GM23338 (cell line): ENCODE results near the gene NELFE. TPM values are rescaled to one million over a fixed set of nuclear protein-coding genes. Genes with fewer than 3 reads are reported as not detected.

ENCODE experiments used
- ATAC-seq: fragments of 200-7000 bp; cut with Tn5 transposase; 3 replicates; pipeline ENCODE4 v1.9.1; 2020
- DNase-seq: peaks from one replicate; pipeline ENCODE4 v3.0.0-alpha.2; 2015; ENCODE audit warnings: low spot score
- H2AFZ ChIP-seq: fragments of 200-600 bp; sonication (generic); 2 replicates; pipeline ENCODE4 v1.8.0; 2016; ENCODE audit warnings: antibody characterized with exemption, mild to moderate bottlenecking, moderate library complexity
- H3F3A ChIP-seq: fragments of 200-600 bp; sonication (generic); replicated peaks from 2 replicates; pipeline ENCODE4 v1.8.0; 2017; ENCODE audit warnings: antibody characterized with exemption, mixed run types, low read depth
- H3K27ac ChIP-seq: fragments of 200-600 bp; sonication (generic); 2 replicates; pipeline ENCODE4 v1.6.1; 2016; ENCODE audit warnings: low read depth
- H3K27me3 ChIP-seq: fragments of 200-600 bp; sonication (generic); 2 replicates; pipeline ENCODE4 v1.8.0; 2016; ENCODE audit warnings: mild to moderate bottlenecking, mixed run types, moderate library complexity; ENCODE audit not compliant: insufficient read depth
- H3K36me3 ChIP-seq: fragments of 200-600 bp; sonication (generic); 2 replicates; pipeline ENCODE4 v1.8.0; 2016; ENCODE audit warnings: mild to moderate bottlenecking; ENCODE audit not compliant: insufficient read depth
- H3K4me1 ChIP-seq: fragments of 200-600 bp; sonication (generic); 2 replicates; pipeline ENCODE4 v1.8.0; 2016; ENCODE audit warnings: mild to moderate bottlenecking, moderate library complexity; ENCODE audit not compliant: insufficient read depth
- H3K4me2 ChIP-seq: fragments of 200-600 bp; sonication (generic); 2 replicates; pipeline ENCODE4 v1.7.1; 2017; ENCODE audit warnings: mixed run types
- H3K4me3 ChIP-seq: fragments of 200-600 bp; sonication (generic); 2 replicates; pipeline ENCODE4 v1.6.1; 2016; ENCODE audit warnings: mixed run types
- H3K79me2 ChIP-seq: fragments of 200-600 bp; sonication (generic); replicated peaks from 2 replicates; pipeline ENCODE4 v1.8.0; 2017; ENCODE audit warnings: mild to moderate bottlenecking; ENCODE audit not compliant: insufficient read depth
- H3K9me2 ChIP-seq: fragments of 200-600 bp; sonication (generic); 2 replicates; pipeline ENCODE4 v1.8.0; 2017; ENCODE audit not compliant: insufficient read depth
- H4K20me1 ChIP-seq: fragments of 200-600 bp; sonication (generic); replicated peaks from 2 replicates; pipeline ENCODE4 v1.8.0; 2017; ENCODE audit warnings: mild to moderate bottlenecking; ENCODE audit not compliant: insufficient read depth
- H3K27ac Mint-ChIP-seq: 2 replicates; pipeline ENCODE4 v1.8.0; 2020; ENCODE audit warnings: inconsistent platforms, mild to moderate bottlenecking, moderate library complexity, mixed read lengths
- H3K27me3 Mint-ChIP-seq: 3 replicates; pipeline ENCODE4 v1.8.0; 2022; ENCODE audit warnings: low read depth, mild to moderate bottlenecking, moderate library complexity, mixed read lengths, inconsistent platforms; ENCODE audit not compliant: insufficient read depth, poor library complexity
- H3K36me3 Mint-ChIP-seq: 3 replicates; pipeline ENCODE4 v1.8.0; 2021; ENCODE audit warnings: low read depth, mild to moderate bottlenecking, inconsistent platforms, moderate library complexity, mixed read lengths
- H3K4me1 Mint-ChIP-seq: 3 replicates; pipeline ENCODE4 v1.8.0; 2020; ENCODE audit warnings: mild to moderate bottlenecking, inconsistent platforms, mixed read lengths
- H3K4me3 Mint-ChIP-seq: 3 replicates; pipeline ENCODE4 v1.8.0; 2021; ENCODE audit warnings: moderate library complexity, mild to moderate bottlenecking, inconsistent platforms, mixed read lengths
- H3K9me3 Mint-ChIP-seq: 3 replicates; pipeline ENCODE4 v1.8.0; 2020; ENCODE audit warnings: moderate library complexity, mild to moderate bottlenecking, inconsistent platforms, mixed read lengths
- CREB1 ChIP-seq: fragments of 250-450 bp; sonication (Bioruptor Pico); IDR thresholded peaks from 2 replicates; pipeline ENCODE4 v1.5.0; 2020; ENCODE audit warnings: low read depth, mild to moderate bottlenecking, moderate library complexity
- EZH2 ChIP-seq: fragments of 200-600 bp; sonication (generic); IDR thresholded peaks from one replicate; pipeline ENCODE4 v1.8.0; 2017; ENCODE audit warnings: antibody characterized with exemption, mild to moderate bottlenecking, low read depth; ENCODE audit not compliant: unreplicated experiment
- EZH2phosphoT487 ChIP-seq: fragments of 200-600 bp; sonication (generic); IDR thresholded peaks from one replicate; pipeline ENCODE4 v1.8.1; 2018; ENCODE audit warnings: antibody characterized with exemption; ENCODE audit not compliant: unreplicated experiment
- JUNB ChIP-seq: IDR thresholded peaks from one replicate; pipeline ENCODE4 v1.6.1; 2016; ENCODE audit warnings: antibody characterized with exemption; ENCODE audit not compliant: unreplicated experiment
- NANOG ChIP-seq: IDR thresholded peaks from 2 replicates; pipeline ENCODE4 v1.6.1; 2016; ENCODE audit warnings: antibody characterized with exemption, borderline replicate concordance
- POLR2AphosphoS5 ChIP-seq: IDR thresholded peaks from 2 replicates; pipeline ENCODE4 v1.6.1; 2016; ENCODE audit warnings: antibody characterized with exemption, low read depth
- STAT1 ChIP-seq: IDR thresholded peaks from one replicate; pipeline ENCODE4 v1.6.1; 2016; ENCODE audit warnings: antibody characterized with exemption; ENCODE audit not compliant: unreplicated experiment
- ZNF114 ChIP-seq: fragments of 250-450 bp; sonication (Bioruptor Pico); IDR thresholded peaks from 2 replicates; pipeline ENCODE4 v1.5.0; 2020; ENCODE audit warnings: mild to moderate bottlenecking, moderate library complexity
- ZNF331 ChIP-seq: fragments of 250-450 bp; sonication (Bioruptor Pico); IDR thresholded peaks from 2 replicates; pipeline ENCODE4 v1.5.0; 2020; ENCODE audit warnings: low read depth, mild to moderate bottlenecking, moderate library complexity
- polyA plus RNA-seq: library from polyadenylated mRNA; unstranded; fragments of >200 nt; fragmentation: Nextera tagmentation; extraction: Ambion mirVana; gene quantifications from 2 replicates; pipeline ENCODE4 v1.2.1, GENCODE V29; 2016
- total RNA-seq: library from RNA; depleted of rRNA; stranded (reverse); fragments of >200 nt; shearing (Covaris generic); gene quantifications from 2 replicates; pipeline ENCODE4 v1.2.3, GENCODE V29; 2014
- TF ChIP-seq, protein P1 (sequence below): IDR thresholded peaks from 2 replicates; pipeline ENCODE4 v1.6.1; 2016; ENCODE audit warnings: antibody characterized with exemption
- TF ChIP-seq, protein P2 (sequence below), 2 experiments: fragments of 200-600 bp in 1 of 2; sonication (generic) in 1 of 2; conservative IDR thresholded peaks; 2 replicates each; pipeline versions ENCODE4 v1.5.1 to v1.6.1; 2016 to 2017; ENCODE audit warnings: antibody characterized with exemption in 2 of 2, low read depth in 2 of 2, mild to moderate bottlenecking in 2 of 2, moderate library complexity in 1 of 2
- TF ChIP-seq, protein P3 (sequence below): fragments of 250-450 bp; sonication (Bioruptor Pico); IDR thresholded peaks from 2 replicates; pipeline ENCODE4 v1.5.0; 2020; ENCODE audit warnings: mild to moderate bottlenecking, moderate library complexity
- TF ChIP-seq, protein P4 (sequence below): IDR thresholded peaks from one replicate; pipeline ENCODE4 v1.6.1; 2018; ENCODE audit warnings: antibody characterized with exemption; ENCODE audit not compliant: unreplicated experiment

NELFE gene
- total and polyA plus RNA-seq, 2 experiments from 2014 or later, result 64.0 to 93.4 TPM

DNA sequence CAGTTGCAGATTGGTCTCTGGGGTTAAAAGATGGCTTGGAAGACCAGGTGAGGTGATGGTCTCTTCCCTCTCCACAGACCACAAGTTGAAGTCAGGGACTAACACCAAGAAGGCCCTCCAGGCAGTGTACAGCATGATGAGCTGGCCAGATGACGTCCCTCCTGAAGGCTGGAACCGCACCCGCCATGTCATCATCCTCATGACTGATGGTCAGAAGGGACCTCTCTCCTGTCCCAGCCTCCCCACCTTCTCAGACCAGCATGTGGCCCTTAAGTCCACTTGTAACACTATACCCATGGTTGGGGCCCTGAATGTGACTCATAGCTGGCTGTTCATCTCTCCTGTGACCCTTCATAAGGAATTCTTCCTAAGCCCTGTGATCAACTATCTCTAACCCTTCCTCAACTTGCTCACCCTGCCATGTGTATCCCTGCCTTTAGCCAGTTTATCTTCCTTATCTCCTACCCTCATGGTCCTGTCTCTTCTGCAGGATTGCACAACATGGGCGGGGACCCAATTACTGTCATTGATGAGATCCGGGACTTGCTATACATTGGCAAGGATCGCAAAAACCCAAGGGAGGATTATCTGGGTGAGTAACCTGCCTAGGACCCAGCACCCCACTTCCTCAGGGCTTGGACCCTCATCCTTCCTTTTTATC is 9.9 kb downstream of the NELFE start:
- Mint-ChIP-seq H3K36me3 (peaks cover 17% of the 10 kb centered on the region), H3K4me1 (no peaks in the 10 kb centered on the region; the same call in 1 of the 3 replicates), H3K4me3 (no peak overlapping the region), H3K9me3 (peaks cover 3% of the 10 kb centered on the region; the same call in 1 of the 3 replicates), H3K27me3 (peaks cover 19% of the 10 kb centered on the region), H3K27ac (no peak overlapping the region)
- 0 out of 2 replicates have a peak, but pooled peaks cover 6% of the 10 kb centered on the region for H3F3A ChIP-seq
- no peak overlapping the region for H3K4me3 ChIP-seq
- H3K4me2 ChIP-seq, result no peak overlapping the region
- no peaks in the 10 kb centered on the region; the same call in 1 of the 2 replicates for H4K20me1 ChIP-seq
- no peaks in the 10 kb centered on the region for H3K4me1 ChIP-seq
- ATAC-seq (no peak), DNase-seq (no peak)
- no peak overlapping the region for H2AFZ ChIP-seq
- no peaks in the 10 kb centered on the region for H3K27me3 ChIP-seq
- no peaks in the 10 kb centered on the region for H3K79me2 ChIP-seq
- no peak overlapping the region for H3K27ac ChIP-seq
- H3K36me3 ChIP-seq, result peaks cover 6% of the 10 kb centered on the region; the same call in 1 of the 2 replicates
- TF ChIP-seq POLR2AphosphoS5 (no peak), STAT1 (no peak), EZH2 (no peak), NANOG (no peak), JUNB (no peak), ZNF331 (CRISPR knock-in tag) (no peak), EZH2phosphoT487 (no peak), ZNF114 (CRISPR knock-in tag) (no peak), CREB1 (no peak)
- TF ChIP-seq, protein P1, sequence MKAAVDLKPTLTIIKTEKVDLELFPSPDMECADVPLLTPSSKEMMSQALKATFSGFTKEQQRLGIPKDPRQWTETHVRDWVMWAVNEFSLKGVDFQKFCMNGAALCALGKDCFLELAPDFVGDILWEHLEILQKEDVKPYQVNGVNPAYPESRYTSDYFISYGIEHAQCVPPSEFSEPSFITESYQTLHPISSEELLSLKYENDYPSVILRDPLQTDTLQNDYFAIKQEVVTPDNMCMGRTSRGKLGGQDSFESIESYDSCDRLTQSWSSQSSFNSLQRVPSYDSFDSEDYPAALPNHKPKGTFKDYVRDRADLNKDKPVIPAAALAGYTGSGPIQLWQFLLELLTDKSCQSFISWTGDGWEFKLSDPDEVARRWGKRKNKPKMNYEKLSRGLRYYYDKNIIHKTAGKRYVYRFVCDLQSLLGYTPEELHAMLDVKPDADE, result no peak
- TF ChIP-seq, protein P2, sequence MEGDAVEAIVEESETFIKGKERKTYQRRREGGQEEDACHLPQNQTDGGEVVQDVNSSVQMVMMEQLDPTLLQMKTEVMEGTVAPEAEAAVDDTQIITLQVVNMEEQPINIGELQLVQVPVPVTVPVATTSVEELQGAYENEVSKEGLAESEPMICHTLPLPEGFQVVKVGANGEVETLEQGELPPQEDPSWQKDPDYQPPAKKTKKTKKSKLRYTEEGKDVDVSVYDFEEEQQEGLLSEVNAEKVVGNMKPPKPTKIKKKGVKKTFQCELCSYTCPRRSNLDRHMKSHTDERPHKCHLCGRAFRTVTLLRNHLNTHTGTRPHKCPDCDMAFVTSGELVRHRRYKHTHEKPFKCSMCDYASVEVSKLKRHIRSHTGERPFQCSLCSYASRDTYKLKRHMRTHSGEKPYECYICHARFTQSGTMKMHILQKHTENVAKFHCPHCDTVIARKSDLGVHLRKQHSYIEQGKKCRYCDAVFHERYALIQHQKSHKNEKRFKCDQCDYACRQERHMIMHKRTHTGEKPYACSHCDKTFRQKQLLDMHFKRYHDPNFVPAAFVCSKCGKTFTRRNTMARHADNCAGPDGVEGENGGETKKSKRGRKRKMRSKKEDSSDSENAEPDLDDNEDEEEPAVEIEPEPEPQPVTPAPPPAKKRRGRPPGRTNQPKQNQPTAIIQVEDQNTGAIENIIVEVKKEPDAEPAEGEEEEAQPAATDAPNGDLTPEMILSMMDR (conservative IDR thresholded peaks at IDR 0.05; ENCODE audit: low read depth in 2 of 2), result no peak
- TF ChIP-seq, protein P3, sequence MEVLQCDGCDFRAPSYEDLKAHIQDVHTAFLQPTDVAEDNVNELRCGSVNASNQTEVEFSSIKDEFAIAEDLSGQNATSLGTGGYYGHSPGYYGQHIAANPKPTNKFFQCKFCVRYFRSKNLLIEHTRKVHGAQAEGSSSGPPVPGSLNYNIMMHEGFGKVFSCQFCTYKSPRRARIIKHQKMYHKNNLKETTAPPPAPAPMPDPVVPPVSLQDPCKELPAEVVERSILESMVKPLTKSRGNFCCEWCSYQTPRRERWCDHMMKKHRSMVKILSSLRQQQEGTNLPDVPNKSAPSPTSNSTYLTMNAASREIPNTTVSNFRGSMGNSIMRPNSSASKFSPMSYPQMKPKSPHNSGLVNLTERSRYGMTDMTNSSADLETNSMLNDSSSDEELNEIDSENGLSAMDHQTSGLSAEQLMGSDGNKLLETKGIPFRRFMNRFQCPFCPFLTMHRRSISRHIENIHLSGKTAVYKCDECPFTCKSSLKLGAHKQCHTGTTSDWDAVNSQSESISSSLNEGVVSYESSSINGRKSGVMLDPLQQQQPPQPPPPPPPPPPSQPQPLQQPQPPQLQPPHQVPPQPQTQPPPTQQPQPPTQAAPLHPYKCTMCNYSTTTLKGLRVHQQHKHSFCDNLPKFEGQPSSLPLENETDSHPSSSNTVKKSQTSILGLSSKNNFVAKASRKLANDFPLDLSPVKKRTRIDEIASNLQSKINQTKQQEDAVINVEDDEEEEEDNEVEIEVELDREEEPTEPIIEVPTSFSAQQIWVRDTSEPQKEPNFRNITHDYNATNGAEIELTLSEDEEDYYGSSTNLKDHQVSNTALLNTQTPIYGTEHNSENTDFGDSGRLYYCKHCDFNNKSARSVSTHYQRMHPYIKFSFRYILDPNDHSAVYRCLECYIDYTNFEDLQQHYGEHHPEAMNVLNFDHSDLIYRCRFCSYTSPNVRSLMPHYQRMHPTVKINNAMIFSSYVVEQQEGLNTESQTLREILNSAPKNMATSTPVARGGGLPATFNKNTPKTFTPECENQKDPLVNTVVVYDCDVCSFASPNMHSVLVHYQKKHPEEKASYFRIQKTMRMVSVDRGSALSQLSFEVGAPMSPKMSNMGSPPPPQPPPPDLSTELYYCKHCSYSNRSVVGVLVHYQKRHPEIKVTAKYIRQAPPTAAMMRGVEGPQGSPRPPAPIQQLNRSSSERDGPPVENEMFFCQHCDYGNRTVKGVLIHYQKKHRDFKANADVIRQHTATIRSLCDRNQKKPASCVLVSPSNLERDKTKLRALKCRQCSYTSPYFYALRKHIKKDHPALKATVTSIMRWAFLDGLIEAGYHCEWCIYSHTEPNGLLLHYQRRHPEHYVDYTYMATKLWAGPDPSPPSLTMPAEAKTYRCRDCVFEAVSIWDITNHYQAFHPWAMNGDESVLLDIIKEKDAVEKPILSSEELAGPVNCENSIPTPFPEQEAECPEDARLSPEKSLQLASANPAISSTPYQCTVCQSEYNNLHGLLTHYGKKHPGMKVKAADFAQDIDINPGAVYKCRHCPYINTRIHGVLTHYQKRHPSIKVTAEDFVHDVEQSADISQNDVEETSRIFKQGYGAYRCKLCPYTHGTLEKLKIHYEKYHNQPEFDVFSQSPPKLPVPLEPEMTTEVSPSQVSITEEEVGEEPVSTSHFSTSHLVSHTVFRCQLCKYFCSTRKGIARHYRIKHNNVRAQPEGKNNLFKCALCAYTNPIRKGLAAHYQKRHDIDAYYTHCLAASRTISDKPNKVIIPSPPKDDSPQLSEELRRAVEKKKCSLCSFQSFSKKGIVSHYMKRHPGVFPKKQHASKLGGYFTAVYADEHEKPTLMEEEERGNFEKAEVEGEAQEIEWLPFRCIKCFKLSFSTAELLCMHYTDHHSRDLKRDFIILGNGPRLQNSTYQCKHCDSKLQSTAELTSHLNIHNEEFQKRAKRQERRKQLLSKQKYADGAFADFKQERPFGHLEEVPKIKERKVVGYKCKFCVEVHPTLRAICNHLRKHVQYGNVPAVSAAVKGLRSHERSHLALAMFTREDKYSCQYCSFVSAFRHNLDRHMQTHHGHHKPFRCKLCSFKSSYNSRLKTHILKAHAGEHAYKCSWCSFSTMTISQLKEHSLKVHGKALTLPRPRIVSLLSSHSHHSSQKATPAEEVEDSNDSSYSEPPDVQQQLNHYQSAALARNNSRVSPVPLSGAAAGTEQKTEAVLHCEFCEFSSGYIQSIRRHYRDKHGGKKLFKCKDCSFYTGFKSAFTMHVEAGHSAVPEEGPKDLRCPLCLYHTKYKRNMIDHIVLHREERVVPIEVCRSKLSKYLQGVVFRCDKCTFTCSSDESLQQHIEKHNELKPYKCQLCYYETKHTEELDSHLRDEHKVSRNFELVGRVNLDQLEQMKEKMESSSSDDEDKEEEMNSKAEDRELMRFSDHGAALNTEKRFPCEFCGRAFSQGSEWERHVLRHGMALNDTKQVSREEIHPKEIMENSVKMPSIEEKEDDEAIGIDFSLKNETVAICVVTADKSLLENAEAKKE (CRISPR knock-in tag), result no peak
- TF ChIP-seq, protein P4, sequence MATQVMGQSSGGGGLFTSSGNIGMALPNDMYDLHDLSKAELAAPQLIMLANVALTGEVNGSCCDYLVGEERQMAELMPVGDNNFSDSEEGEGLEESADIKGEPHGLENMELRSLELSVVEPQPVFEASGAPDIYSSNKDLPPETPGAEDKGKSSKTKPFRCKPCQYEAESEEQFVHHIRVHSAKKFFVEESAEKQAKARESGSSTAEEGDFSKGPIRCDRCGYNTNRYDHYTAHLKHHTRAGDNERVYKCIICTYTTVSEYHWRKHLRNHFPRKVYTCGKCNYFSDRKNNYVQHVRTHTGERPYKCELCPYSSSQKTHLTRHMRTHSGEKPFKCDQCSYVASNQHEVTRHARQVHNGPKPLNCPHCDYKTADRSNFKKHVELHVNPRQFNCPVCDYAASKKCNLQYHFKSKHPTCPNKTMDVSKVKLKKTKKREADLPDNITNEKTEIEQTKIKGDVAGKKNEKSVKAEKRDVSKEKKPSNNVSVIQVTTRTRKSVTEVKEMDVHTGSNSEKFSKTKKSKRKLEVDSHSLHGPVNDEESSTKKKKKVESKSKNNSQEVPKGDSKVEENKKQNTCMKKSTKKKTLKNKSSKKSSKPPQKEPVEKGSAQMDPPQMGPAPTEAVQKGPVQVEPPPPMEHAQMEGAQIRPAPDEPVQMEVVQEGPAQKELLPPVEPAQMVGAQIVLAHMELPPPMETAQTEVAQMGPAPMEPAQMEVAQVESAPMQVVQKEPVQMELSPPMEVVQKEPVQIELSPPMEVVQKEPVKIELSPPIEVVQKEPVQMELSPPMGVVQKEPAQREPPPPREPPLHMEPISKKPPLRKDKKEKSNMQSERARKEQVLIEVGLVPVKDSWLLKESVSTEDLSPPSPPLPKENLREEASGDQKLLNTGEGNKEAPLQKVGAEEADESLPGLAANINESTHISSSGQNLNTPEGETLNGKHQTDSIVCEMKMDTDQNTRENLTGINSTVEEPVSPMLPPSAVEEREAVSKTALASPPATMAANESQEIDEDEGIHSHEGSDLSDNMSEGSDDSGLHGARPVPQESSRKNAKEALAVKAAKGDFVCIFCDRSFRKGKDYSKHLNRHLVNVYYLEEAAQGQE, result no peak
- no peaks in the 10 kb centered on the region for H3K9me2 ChIP-seq
